GM18498 (cell line): ENCODE results near the gene CAST.
"Not testable (repeated sequence)": the region's sequence is repeated elsewhere in the genome, so short reads cannot be mapped to it uniquely, and the experiment has no call there.

ENCODE experiments used
- ATAC-seq: cut with Tn5 transposase; IDR thresholded peaks from one replicate; pipeline ENCODE4 v1.9.1; 2021; ENCODE audit warnings: mild to moderate bottlenecking, moderate library complexity; ENCODE audit not compliant: unreplicated experiment

Gene CAST

GRCh38 chr5:96661855-96662724 lies at the start of gene CAST:
Gene CAST (plus strand): TSS chr5:96662376. CDS start chr5:96662423, 47 bp downstream.
- peak; percentile 68 for ATAC-seq

GRCh38 chr5:96614110-96614691 lies 48.0 kb upstream of the CAST start:
- no peak for ATAC-seq

- no peak for ATAC-seq
Measured at GRCh38 chr5:96615223-96615622, 47.0 kb upstream of the CAST start.

GRCh38 chr5:96616801-96617200 lies 45.4 kb upstream of the CAST start:
- no peak for ATAC-seq

- ATAC-seq = not testable (repeated sequence)
Measured at GRCh38 chr5:96618311-96619016, 43.7 kb upstream of the CAST start.

GRCh38 chr5:96619946-96620345 lies 42.2 kb upstream of the CAST start:
- ATAC-seq = no peak

DNA sequence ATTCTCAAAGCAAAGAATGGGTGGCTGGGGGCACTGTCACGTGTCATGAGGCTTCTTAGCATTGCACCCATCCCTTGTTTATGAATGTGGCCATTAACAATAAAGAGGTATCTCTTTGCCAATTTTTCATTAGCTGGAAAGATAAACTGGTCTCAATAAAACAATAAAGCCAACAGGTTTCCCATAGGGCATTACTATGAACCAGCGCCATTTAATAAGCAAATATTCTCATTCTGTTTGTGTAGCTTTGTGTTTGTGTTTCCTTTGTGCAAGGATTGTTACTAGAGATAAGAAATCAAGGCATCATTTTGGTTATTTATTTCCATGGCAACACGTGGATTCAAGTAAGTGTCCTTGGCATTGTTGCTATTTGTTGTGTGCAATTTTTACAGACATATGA lies 37.6 kb upstream of the CAST start:
- no peak for ATAC-seq

GRCh38 chr5:96625365-96625764 lies 36.8 kb upstream of the CAST start:
- ATAC-seq = no peak

- no peak for ATAC-seq
Measured at GRCh38 chr5:96626956-96627355, 35.2 kb upstream of the CAST start.

DNA sequence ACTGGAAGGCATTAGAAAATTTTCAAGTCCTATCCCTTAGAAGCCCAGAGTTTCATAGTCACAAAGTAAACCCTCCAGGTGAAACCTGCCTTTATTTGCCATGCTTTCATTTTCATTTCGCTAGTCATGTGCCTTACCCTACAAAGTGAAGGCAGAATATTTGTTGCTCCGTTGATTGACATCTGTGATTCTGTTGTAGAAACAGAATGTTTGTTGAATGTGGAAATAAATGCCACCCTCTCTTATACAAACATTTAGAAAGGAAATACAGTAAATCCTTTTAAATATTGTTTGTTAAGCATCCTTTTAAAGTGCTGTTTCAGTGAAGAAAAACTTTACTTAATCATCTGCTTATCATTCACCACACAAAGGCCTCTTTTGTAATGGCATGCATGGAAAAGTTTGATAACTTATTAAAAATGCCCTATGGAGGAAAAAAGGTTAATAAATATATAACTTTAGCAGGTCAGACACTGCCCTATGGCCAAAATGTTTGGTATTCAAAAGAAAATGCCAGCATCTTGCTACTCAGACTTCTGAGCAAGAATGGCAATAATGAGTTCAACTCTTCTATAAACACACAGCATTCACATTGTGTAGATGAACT lies 34.3 kb upstream of the CAST start:
- no peak for ATAC-seq

- no peak for ATAC-seq
Measured at GRCh38 chr5:96628406-96628805, 33.8 kb upstream of the CAST start.

DNA sequence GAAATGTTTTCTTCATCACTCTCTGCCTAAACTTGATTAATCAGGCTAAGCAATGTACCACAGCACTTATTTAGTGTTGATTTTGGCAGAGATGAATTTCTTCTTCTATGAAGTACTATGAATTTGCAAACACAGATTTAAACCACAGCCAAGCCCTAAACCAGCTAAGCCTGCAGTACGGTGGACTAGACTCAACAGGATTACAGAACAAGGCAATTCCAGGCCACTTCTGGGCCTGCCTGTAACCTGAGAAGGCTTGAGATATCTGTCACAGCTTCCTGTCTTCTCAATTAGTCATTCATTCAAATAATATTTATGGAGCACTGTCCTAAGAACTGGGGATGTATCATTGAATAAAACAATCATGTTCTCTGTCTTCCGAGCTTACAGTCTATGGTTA lies 32.4 kb upstream of the CAST start:
- no peak for ATAC-seq

GRCh38 chr5:96633820-96634219 lies 28.4 kb upstream of the CAST start:
- no peak for ATAC-seq

GRCh38 chr5:96634881-96635280 lies 27.3 kb upstream of the CAST start:
- ATAC-seq = no peak

DNA sequence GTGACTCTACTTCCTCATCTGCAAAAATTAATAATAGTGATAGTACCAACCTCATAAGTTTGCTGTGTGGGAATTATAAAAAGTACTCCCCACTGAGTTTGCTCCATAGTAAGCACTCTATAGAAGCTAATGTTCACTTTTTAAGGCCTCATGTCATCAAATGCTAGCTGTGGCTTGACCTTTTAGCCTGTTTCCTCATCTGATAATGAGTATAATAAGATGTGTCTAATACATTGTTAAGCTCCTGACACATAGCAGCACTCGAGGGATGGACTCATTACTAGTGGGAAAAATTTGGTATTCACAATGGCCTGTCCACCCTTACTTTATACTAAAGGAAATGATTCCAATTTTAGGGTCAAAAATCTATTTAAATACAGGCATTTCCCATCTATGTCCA lies 26.1 kb upstream of the CAST start:
- no peak for ATAC-seq

- ATAC-seq = no peak
Measured at GRCh38 chr5:96636594-96636993, 25.6 kb upstream of the CAST start.

- ATAC-seq = no peak
Measured at GRCh38 chr5:96637196-96637595, 25.0 kb upstream of the CAST start.

DNA sequence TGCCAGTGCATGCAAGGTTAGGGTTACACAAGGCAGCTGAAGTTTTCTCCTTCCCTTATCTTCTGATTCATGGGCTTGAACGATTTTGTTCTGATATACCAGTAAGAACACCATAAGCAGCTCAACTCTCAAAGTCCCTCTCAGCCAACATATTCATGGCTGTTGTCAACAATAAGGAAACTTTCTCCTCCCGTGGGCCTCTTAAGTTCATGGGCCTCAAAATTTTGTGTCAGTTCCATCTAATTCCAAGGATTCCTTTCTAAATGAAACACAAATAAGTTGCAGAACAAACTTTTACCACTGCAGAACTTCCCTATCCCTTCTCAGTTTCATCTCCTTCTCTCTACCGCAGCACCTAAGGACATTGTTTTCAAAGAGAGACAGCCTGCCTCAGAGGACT lies 23.6 kb upstream of the CAST start:
- no peak for ATAC-seq

DNA sequence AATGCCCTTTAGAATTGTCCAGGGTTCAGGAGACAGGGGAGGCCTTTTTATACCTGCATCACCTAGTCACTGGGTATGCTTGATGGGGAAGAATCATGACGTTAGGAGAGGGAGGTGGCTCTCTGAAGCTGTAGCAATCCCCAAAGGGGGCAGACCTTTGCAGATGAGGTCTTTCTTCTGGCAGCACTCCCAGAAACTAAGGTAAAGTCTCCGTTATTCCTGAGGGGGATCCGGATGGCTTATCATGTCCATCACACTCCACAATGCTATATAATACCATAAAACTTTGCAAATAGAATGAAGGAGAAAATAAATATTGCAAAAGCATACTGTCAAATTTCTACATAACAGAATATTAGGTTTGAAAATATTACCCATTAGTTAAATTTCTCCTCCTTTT lies 21.5 kb upstream of the CAST start:
- ATAC-seq = no peak

DNA sequence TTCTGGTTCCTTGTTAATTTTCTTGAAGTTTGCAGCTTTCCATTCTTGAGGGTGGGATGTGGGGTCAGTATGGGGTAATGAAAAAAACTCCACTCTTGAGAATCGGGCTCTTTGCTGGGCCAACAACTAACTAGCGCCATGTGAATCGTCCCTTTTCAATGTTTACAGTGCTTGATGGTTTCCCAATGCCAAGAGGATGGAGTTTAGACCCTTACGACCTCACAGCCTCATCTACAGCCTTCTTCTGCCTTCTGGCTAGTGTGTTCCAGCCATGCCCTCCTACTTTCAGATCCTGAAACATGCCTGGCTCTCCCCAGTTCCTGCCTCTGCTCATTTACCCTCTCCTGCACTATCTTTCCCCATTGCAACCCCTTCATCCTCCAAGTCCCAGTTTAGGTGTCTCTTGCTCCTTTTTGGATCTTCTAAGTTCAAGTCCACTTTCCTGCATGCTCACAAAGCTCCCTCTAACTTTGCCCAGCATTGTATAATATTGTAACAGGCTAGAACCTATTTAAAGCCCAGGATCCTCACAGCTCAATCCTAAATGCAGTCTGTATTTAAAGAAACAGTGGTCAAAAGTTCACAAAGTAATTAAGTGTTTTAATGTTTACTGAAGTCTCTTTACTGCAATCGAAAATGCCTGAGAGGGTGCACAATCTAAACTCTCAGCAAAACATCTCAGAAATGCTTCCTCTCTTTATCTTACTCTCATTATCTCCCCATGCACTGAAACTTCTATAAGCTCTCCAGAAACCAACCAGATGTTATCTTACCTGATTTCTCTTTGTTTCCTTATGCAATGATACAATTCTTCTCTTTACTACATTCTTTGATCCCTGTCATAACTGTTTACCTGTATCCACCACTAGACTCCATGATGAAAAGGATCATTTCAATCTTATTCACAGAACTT lies 20.6 kb upstream of the CAST start:
- ATAC-seq = no peak

- ATAC-seq = no peak
Measured at GRCh38 chr5:96642281-96642640, 19.9 kb upstream of the CAST start.
